Ovary (tissue), 9 donors: ENCODE results near the gene PPP1R9A. TPM values are rescaled to one million over a fixed set of nuclear protein-coding genes. Genes with fewer than 3 reads are reported as not detected.

ENCODE experiments used
- DNase-seq, 5 donors: peaks; one replicate each; pipeline ENCODE4 v3.0.0-alpha.2; 2019 to 2020
- H3K27ac ChIP-seq, 2 donors: fragments of 200-600 bp; one replicate each; pipeline versions ENCODE4 v1.5.1 to v1.8.0; 2019 to 2022
- H3K27me3 ChIP-seq: fragments of 200-600 bp; one replicate; pipeline ENCODE4 v1.8.0; 2022
- H3K36me3 ChIP-seq: fragments of 200-600 bp; sonication (generic); one replicate; pipeline ENCODE4 v1.5.1; 2019
- H3K4me1 ChIP-seq: one replicate; pipeline ENCODE4 v1.8.1; 2013; ENCODE audit warnings: mild to moderate bottlenecking, moderate library complexity; ENCODE audit not compliant: insufficient read depth
- H3K4me3 ChIP-seq: fragments of 200-600 bp; sonication (generic); one replicate; pipeline ENCODE4 v1.5.1; 2017
- H3K9me3 ChIP-seq, 2 donors: fragments of 200-600 bp in 1 of 2; sonication (generic) in 1 of 2; one replicate each; pipeline versions ENCODE4 v1.5.1 to v1.8.1; 2013 to 2019; ENCODE audit warnings: mild to moderate bottlenecking in 1 of 2, moderate library complexity in 1 of 2
- CTCF ChIP-seq, 3 donors: fragments of 450-650 bp in 2 of 3; fragments of 200-600 bp in 1 of 3; IDR thresholded peaks; one replicate each; pipeline versions ENCODE4 v1.5.1 to v1.8.0; 2016 to 2022; ENCODE audit warnings: antibody characterized with exemption in 3 of 3, mild to moderate bottlenecking in 1 of 3
- EP300 ChIP-seq: sonication (generic); formaldehyde crosslinking; IDR thresholded peaks from one replicate; pipeline ENCODE4 v1.6.1; 2017; ENCODE audit warnings: antibody characterized with exemption
- POLR2A ChIP-seq: fragments of 450-650 bp; IDR thresholded peaks from one replicate; pipeline ENCODE4 v1.6.1; 2017; ENCODE audit warnings: antibody characterized with exemption, mild to moderate bottlenecking, moderate library complexity
- WGBS, 3 donors: extraction: QIAGEN DNeasy Blood & Tissue Kit in 1 of 3; methylation state at CpG; one replicate each; pipeline versions ENCODE4 v1.1.5 to v1.1.7; 2013 to 2017; 5-methylcytosine and 5-hydroxymethylcytosine counted together
- intact Hi-C, 4 donors: fragments of 100-400 bp; cut with DNase I; formaldehyde crosslinking; loops; one replicate each; pipeline versions ENCODE4 v1.11.0 to v1.15.1; 2022 to 2023
- polyA plus RNA-seq, 2 donors: library from polyadenylated mRNA; stranded (reverse); fragments of 200-250 nt in 1 of 2; fragments of 350-450 nt in 1 of 2; fragmentation: Illumina TruSeq in 1 of 2; extraction: RNeasy Lipid Tissue Mini Kit (QIAGEN cat#74804) in 1 of 2; gene quantifications; one replicate each; pipeline ENCODE4 v1.2.3, GENCODE V29; 2013 to 2014
- total RNA-seq, 7 donors: library from RNA; depleted of rRNA in 2 of 7; stranded (reverse); fragments of >200 nt in 2 of 7; fragmentation: NEBNext Ultra II Directional in 3 of 7; extraction: Animal tissue kit (Norgen Biotek cat#: 25700) in 3 of 7; gene quantifications; one replicate each; pipeline versions ENCODE4 v1.1.0 to v1.2.4, GENCODE V29; 2016 to 2023
- donor health status: DM: no; HTN: no; CAD: no; lungs with moderate emphysema.
- donor health status: DM: no; HTN: no; CAD: no.
- donor health status: Bipolar disorder and iron deficiency.
- donor health status: DM: yes; HTN: yes; CAD: no.
- donor health status: DM: no; HTN: no; CAD: no.
- donor health status: DM: yes; HTN: yes; CAD: no.

Gene PPP1R9A
- total and polyA plus RNA-seq, 9 donors: 2.4 to 32.2 (median 11.2) TPM

GRCh38 chr7:95322396-95322795 is 415.0 kb downstream of the PPP1R9A start:
- Histone ChIP-seq H3K36me3 (no peaks in the 10 kb centered on the region), H3K4me1 (no peaks in the 10 kb centered on the region), H3K27me3 (no peaks in the 10 kb centered on the region), H3K27ac (no peak overlapping the region), H3K4me3 (no peak overlapping the region), H3K9me3 (no peaks in the 10 kb centered on the region)
- 85 to 91% (median 90%) methylated on average over 8 of the region's 8 CpGs for WGBS, 3 donors
- intact Hi-C loops: no loop called here
- DNase-seq: no peak
- no peak for TF ChIP-seq CTCF (IDR thresholded peaks at IDR 0.05)
- no peak for TF ChIP-seq EP300
- no peak for TF ChIP-seq POLR2A

- intact Hi-C loops: no loop called here
- DNase-seq: no peak
- 64 to 75% (median 69%) methylated on average over 2 of the region's 2 CpGs for WGBS, 3 donors
- no peak overlapping the region for H3K27ac ChIP-seq
- H3K27me3 ChIP-seq: no peaks in the 10 kb centered on the region
- no peak overlapping the region for H3K4me3 ChIP-seq
- no peaks in the 10 kb centered on the region for H3K4me1 ChIP-seq
- no peak for TF ChIP-seq POLR2A
- no peak for TF ChIP-seq EP300
- no peak for TF ChIP-seq CTCF (IDR thresholded peaks at IDR 0.05)
- no peaks in the 10 kb centered on the region for H3K9me3 ChIP-seq
- no peaks in the 10 kb centered on the region for H3K36me3 ChIP-seq
These were observed 415.5 kb downstream of the PPP1R9A start for GRCh38 chr7:95322854-95323253.

- no peak for DNase-seq
- no peaks in the 10 kb centered on the region for H3K4me1 ChIP-seq
- intact Hi-C loops: no loop called here
- H3K4me3 ChIP-seq: no peak overlapping the region
- H3K27ac ChIP-seq: no peak overlapping the region
- no peaks in the 10 kb centered on the region for H3K36me3 ChIP-seq
- H3K9me3 ChIP-seq: no peaks in the 10 kb centered on the region
- WGBS, 3 donors: 91 to 95% (median 92%) methylated on average over 9 of the region's 9 CpGs
- no peaks in the 10 kb centered on the region for H3K27me3 ChIP-seq
- no peak for TF ChIP-seq CTCF (IDR thresholded peaks at IDR 0.05)
- TF ChIP-seq EP300: no peak
- TF ChIP-seq POLR2A: no peak
These were observed 416.2 kb downstream of the PPP1R9A start for GRCh38 chr7:95323410-95324129.

- intact Hi-C loops: no loop called here
- TF ChIP-seq CTCF (IDR thresholded peaks at IDR 0.05): no peak
- TF ChIP-seq EP300: no peak
- no peak for TF ChIP-seq POLR2A
- H3K27me3 ChIP-seq: no peaks in the 10 kb centered on the region
- no peak within 1 kb of the TSS for H3K27ac ChIP-seq
- no peak within 1 kb of the TSS for H3K4me3 ChIP-seq
- WGBS, 3 donors: 29 to 33% (median 30%) methylated on average over 20 of the region's 20 CpGs
- H3K4me1 ChIP-seq: no peaks in the 10 kb centered on the region
- DNase-seq: no peak
- H3K9me3 ChIP-seq: no peaks in the 10 kb centered on the region
- H3K36me3 ChIP-seq: no peaks in the 10 kb centered on the region
These were observed 417.0 kb downstream of the PPP1R9A start, which contains the start of gene PON1 for GRCh38 chr7:95324431-95324830. TSS of gene PON1 (minus strand) at chr7:95324532. CDS start at chr7:95324475, 57 bp downstream.
